Mammary epithelial cell (primary cell): ENCODE results near the gene SPOCD1.
"Not testable (repeated sequence)": the region's sequence is repeated elsewhere in the genome, so short reads cannot be mapped to it uniquely, and the experiment has no call there.

Experiments used
- CTCF ChIP-seq, 2 donors: IDR thresholded peaks in 1 of 2; conservative IDR thresholded peaks in 1 of 2; 2 replicates each; pipeline ENCODE4 v1.5.1; 2011 to 2012; ENCODE audit warnings: inconsistent platforms in 2 of 2, low read length in 2 of 2, mild to moderate bottlenecking in 2 of 2, control low read depth in 1 of 2, low read depth in 1 of 2; ENCODE audit not compliant: insufficient read depth in 1 of 2; ENCODE audit errors: extremely low read depth in 1 of 2
- EZH2 ChIP-seq: IDR thresholded peaks from 2 replicates; pipeline ENCODE4 v1.6.1; 2012; ENCODE audit warnings: low read length, inconsistent platforms, borderline replicate concordance

- TF ChIP-seq CTCF (conservative IDR thresholded peaks at IDR 0.05 in 1 of 2, IDR thresholded peaks at IDR 0.05 in 1 of 2; ENCODE audit: extremely low read depth in 1 of 2, insufficient read depth in 1 of 2, low read depth in 1 of 2, low read length in 2 of 2); EZH2: not testable (repeated sequence)
Observed at GRCh38 chr1:31816947-31817346, 1.1 kb upstream of the SPOCD1 start.
